Suprapubic skin (tissue), 4 donors: Measurements from ENCODE around the gene ZFP36L1.

ENCODE experiments used
- EP300 ChIP-seq: sonication (generic); formaldehyde crosslinking; IDR thresholded peaks from one replicate; pipeline ENCODE4 v1.6.1; 2017; ENCODE audit warnings: antibody characterized with exemption
- POLR2A ChIP-seq, 2 donors: fragments of 450-650 bp; IDR thresholded peaks; one replicate each; pipeline ENCODE4 v1.6.1; 2017; ENCODE audit warnings: antibody characterized with exemption in 2 of 2, mild to moderate bottlenecking in 2 of 2, moderate library complexity in 2 of 2
- POLR2AphosphoS5 ChIP-seq, 3 donors: sonication (generic); formaldehyde crosslinking; IDR thresholded peaks; one replicate each; pipeline ENCODE4 v1.6.1; 2017; ENCODE audit warnings: antibody characterized with exemption in 3 of 3
- TF ChIP-seq, protein P1 (sequence below), 2 donors: fragments of 200-600 bp in 1 of 2; fragments of 450-650 bp in 1 of 2; sonication (generic) in 1 of 2; IDR thresholded peaks; one replicate each; pipeline ENCODE4 v1.5.1; 2016 to 2019; ENCODE audit warnings: antibody characterized with exemption in 2 of 2, mild to moderate bottlenecking in 1 of 2, moderate library complexity in 1 of 2

GRCh38 chr14:68738559-68738958 lies 54.3 kb downstream of the ZFP36L1 start:
- TF ChIP-seq, protein P1, sequence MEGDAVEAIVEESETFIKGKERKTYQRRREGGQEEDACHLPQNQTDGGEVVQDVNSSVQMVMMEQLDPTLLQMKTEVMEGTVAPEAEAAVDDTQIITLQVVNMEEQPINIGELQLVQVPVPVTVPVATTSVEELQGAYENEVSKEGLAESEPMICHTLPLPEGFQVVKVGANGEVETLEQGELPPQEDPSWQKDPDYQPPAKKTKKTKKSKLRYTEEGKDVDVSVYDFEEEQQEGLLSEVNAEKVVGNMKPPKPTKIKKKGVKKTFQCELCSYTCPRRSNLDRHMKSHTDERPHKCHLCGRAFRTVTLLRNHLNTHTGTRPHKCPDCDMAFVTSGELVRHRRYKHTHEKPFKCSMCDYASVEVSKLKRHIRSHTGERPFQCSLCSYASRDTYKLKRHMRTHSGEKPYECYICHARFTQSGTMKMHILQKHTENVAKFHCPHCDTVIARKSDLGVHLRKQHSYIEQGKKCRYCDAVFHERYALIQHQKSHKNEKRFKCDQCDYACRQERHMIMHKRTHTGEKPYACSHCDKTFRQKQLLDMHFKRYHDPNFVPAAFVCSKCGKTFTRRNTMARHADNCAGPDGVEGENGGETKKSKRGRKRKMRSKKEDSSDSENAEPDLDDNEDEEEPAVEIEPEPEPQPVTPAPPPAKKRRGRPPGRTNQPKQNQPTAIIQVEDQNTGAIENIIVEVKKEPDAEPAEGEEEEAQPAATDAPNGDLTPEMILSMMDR (IDR thresholded peaks at IDR 0.05): no peak
- no peak for TF ChIP-seq POLR2AphosphoS5 (IDR thresholded peaks at IDR 0.05)
- no peak for TF ChIP-seq POLR2A (IDR thresholded peaks at IDR 0.05)
- no peak for TF ChIP-seq EP300
